HEK293 (cell line): ENCODE data around the gene GRAMD1B.
A peak's percentile ranks its signal among the peaks of the same experiment; 100 is the strongest.

Experiments used
- CTCF ChIA-PET: fragments of 350-600 bp; formaldehyde crosslinking; extraction: SDS; loops from one replicate; lab custom pipeline; 2021; ENCODE audit warnings: antibody characterized with exemption; lab: Yijun Ruan, JAX
- POLR2A ChIA-PET: fragments of 300-600 bp; formaldehyde crosslinking; extraction: SDS; loops from one replicate; lab custom pipeline; 2020; ENCODE audit warnings: antibody characterized with exemption, inconsistent platforms; lab: Yijun Ruan, JAX
- H3K27ac ChIP-seq: fragments of 200-500 bp; sonication (Bioruptor generic); 2 replicates; pipeline ENCODE4 v1.5.1; 2014; ENCODE audit warnings: low read depth, low read length, control low read depth, inconsistent platforms; ENCODE audit errors: extremely low read depth
- H3K36me3 ChIP-seq, 2 experiments: fragments of 200-500 bp in 1 of 2; sonication (Bioruptor generic) in 1 of 2; 1 replicate in 1 of 2; 2 replicates in 1 of 2; pipeline ENCODE4 v1.5.1; 2014 to 2017; ENCODE audit warnings: inconsistent platforms in 2 of 2, low read length in 2 of 2; ENCODE audit not compliant: control insufficient read depth in 2 of 2, insufficient read depth in 1 of 2
- H3K4me1 ChIP-seq: fragments of 200-500 bp; sonication (Bioruptor generic); 2 replicates; pipeline ENCODE4 v1.5.1; 2014; ENCODE audit warnings: mild to moderate bottlenecking, low read length, inconsistent platforms; ENCODE audit not compliant: control insufficient read depth, insufficient read depth
- H3K4me3 ChIP-seq: 2 replicates; pipeline ENCODE4 v1.5.1; 2011; ENCODE audit warnings: low read depth, mild to moderate bottlenecking, control low read depth, low read length, moderate library complexity
- H3K9me3 ChIP-seq: fragments of 200-500 bp; sonication (Bioruptor generic); 2 replicates; pipeline ENCODE4 v1.5.1; 2014; ENCODE audit warnings: low read depth, low read length, inconsistent platforms; ENCODE audit not compliant: control insufficient read depth, insufficient read depth
- BCL11B ChIP-seq: fragments of 450-650 bp; formaldehyde crosslinking; IDR thresholded peaks from 2 replicates; pipeline ENCODE4 v1.5.1; 2016; ENCODE audit warnings: low read depth, missing biosample characterization, missing genetic modification characterization
- EGR2 ChIP-seq: fragments of 450-650 bp; formaldehyde crosslinking; IDR thresholded peaks from 2 replicates; pipeline ENCODE4 v1.5.1; 2016; ENCODE audit warnings: low read depth, missing biosample characterization, missing genetic modification characterization
- KLF1 ChIP-seq: fragments of 450-650 bp; formaldehyde crosslinking; IDR thresholded peaks from 2 replicates; pipeline ENCODE4 v1.5.1; 2016; ENCODE audit warnings: missing biosample characterization, missing genetic modification characterization
- MYNN ChIP-seq: fragments of 450-650 bp; formaldehyde crosslinking; IDR thresholded peaks from 2 replicates; pipeline ENCODE4 v1.5.1; 2016; ENCODE audit warnings: missing biosample characterization, missing genetic modification characterization, borderline replicate concordance
- OSR2 ChIP-seq: fragments of 450-650 bp; formaldehyde crosslinking; IDR thresholded peaks from 2 replicates; pipeline ENCODE4 v1.5.1; 2016; ENCODE audit warnings: missing biosample characterization, missing genetic modification characterization
- OVOL3 ChIP-seq: fragments of 450-650 bp; formaldehyde crosslinking; IDR thresholded peaks from 2 replicates; pipeline ENCODE4 v1.5.1; 2016; ENCODE audit warnings: missing biosample characterization, missing genetic modification characterization
- SCRT2 ChIP-seq: fragments of 450-650 bp; formaldehyde crosslinking; IDR thresholded peaks from 2 replicates; pipeline ENCODE4 v1.5.1; 2016; ENCODE audit warnings: missing biosample characterization, missing genetic modification characterization
- SP7 ChIP-seq: fragments of 450-650 bp; formaldehyde crosslinking; IDR thresholded peaks from 2 replicates; pipeline ENCODE4 v1.5.1; 2016; ENCODE audit warnings: missing biosample characterization, missing genetic modification characterization
- ZBTB20 ChIP-seq: fragments of 450-650 bp; formaldehyde crosslinking; IDR thresholded peaks from 2 replicates; pipeline ENCODE4 v1.5.1; 2016; ENCODE audit warnings: missing biosample characterization, missing genetic modification characterization
- ZFHX2 ChIP-seq: fragments of 450-650 bp; formaldehyde crosslinking; conservative IDR thresholded peaks from 2 replicates; pipeline ENCODE4 v1.5.1; 2016; ENCODE audit warnings: missing biosample characterization, missing genetic modification characterization
- ZNF133 ChIP-seq: fragments of 450-650 bp; formaldehyde crosslinking; IDR thresholded peaks from 2 replicates; pipeline ENCODE4 v1.5.1; 2016; ENCODE audit warnings: missing biosample characterization, missing genetic modification characterization
- ZNF202 ChIP-seq: fragments of 450-650 bp; formaldehyde crosslinking; IDR thresholded peaks from 2 replicates; pipeline ENCODE4 v1.5.1; 2016; ENCODE audit warnings: missing biosample characterization, missing genetic modification characterization, borderline replicate concordance
- ZNF211 ChIP-seq: fragments of 450-650 bp; formaldehyde crosslinking; IDR thresholded peaks from 2 replicates; pipeline ENCODE4 v1.5.1; 2016; ENCODE audit warnings: low read depth, missing biosample characterization, missing genetic modification characterization
- ZNF214 ChIP-seq: fragments of 450-650 bp; formaldehyde crosslinking; IDR thresholded peaks from 2 replicates; pipeline ENCODE4 v1.5.1; 2017; ENCODE audit warnings: missing biosample characterization, mild to moderate bottlenecking, missing genetic modification characterization, borderline replicate concordance
- ZNF223 ChIP-seq: fragments of 450-650 bp; formaldehyde crosslinking; IDR thresholded peaks from 2 replicates; pipeline ENCODE4 v1.5.1; 2016; ENCODE audit warnings: missing biosample characterization, missing genetic modification characterization
- ZNF391 ChIP-seq: fragments of 450-650 bp; formaldehyde crosslinking; IDR thresholded peaks from 2 replicates; pipeline ENCODE4 v1.5.1; 2016; ENCODE audit warnings: low read depth, missing biosample characterization, missing genetic modification characterization, borderline replicate concordance
- ZNF596 ChIP-seq: fragments of 450-650 bp; IDR thresholded peaks from 2 replicates; pipeline ENCODE4 v1.5.0; 2018; ENCODE audit warnings: missing biosample characterization, mild to moderate bottlenecking, missing genetic modification characterization, moderate library complexity
- ZNF670 ChIP-seq: fragments of 450-650 bp; formaldehyde crosslinking; IDR thresholded peaks from 2 replicates; pipeline ENCODE4 v1.5.1; 2016; ENCODE audit warnings: missing biosample characterization, missing genetic modification characterization, low read depth
- ZNF677 ChIP-seq: fragments of 450-650 bp; IDR thresholded peaks from 2 replicates; pipeline ENCODE4 v1.5.0; 2018; ENCODE audit warnings: missing biosample characterization, mild to moderate bottlenecking, missing genetic modification characterization, moderate library complexity
- ZNF76 ChIP-seq: fragments of 450-650 bp; formaldehyde crosslinking; IDR thresholded peaks from 2 replicates; pipeline ENCODE4; 2016; ENCODE audit warnings: low read depth, missing biosample characterization, missing genetic modification characterization, borderline replicate concordance
- ZNF791 ChIP-seq: fragments of 450-650 bp; formaldehyde crosslinking; IDR thresholded peaks from 2 replicates; pipeline ENCODE4 v1.5.1; 2016; ENCODE audit warnings: missing biosample characterization, missing genetic modification characterization
- TF ChIP-seq, protein P1 (sequence below): fragments of 450-650 bp; formaldehyde crosslinking; IDR thresholded peaks from 2 replicates; pipeline ENCODE4 v1.5.1; 2016; ENCODE audit warnings: missing biosample characterization, missing genetic modification characterization

Gene GRAMD1B

DNA sequence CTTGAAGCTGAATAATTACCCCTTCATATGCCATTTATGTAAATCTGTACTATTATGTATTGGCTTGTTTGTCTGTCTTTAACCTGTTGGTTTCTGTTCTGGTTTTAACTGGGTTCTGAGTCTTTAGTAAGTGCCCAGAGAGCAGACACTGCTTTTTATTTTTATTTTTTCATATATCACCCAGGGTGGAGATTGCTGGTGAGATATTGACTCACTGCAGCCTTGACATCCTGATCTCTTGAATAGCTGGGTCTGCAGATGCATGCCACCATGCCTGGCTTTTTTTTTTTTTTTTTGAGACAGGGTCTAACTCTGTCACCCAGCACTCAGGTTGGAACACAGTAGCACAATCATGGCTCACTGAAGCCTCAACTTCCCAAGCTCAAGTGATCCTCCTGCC, 19.4 kb downstream of the GRAMD1B start:
- 0 out of 2 replicates have a peak, but pooled peaks cover 4% of the 10 kb centered on the region for H3K4me1 ChIP-seq
- POLR2A ChIA-PET = no interaction called here

DNA sequence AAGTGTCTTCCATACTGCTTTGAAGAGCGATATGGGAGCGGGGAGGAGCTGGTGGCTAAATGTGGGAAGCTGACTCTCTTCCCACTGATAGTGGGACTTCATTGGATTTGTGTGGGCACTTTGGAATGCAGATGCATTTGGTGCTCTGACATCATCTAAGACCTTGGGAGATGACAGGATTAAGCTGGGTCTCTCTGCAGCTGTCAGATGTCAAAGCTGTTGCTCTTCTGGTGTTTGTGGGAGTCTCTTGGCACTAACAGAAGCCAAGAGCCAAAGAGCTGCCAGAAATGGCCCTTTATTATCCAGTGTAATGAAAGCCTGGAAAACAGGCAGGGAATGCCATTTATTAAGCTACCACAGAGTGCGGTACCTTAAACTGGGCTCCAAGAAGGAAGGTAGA, 20.6 kb downstream of the GRAMD1B start:
- 0 out of 2 replicates have a peak, but pooled peaks cover 5% of the 10 kb centered on the region for H3K4me1 ChIP-seq
- ChIA-PET POLR2A (no interaction called here), CTCF (interaction anchor here (0.7 to 1.4 kb wide), 5 partner anchors 10 to 340 kb away, joined by 3 to 6 read pairs (median 3); no protein-coding TSS in a partner anchor)
- H3K9me3 ChIP-seq = no peaks in the 10 kb centered on the region
- TF ChIP-seq, protein P1, sequence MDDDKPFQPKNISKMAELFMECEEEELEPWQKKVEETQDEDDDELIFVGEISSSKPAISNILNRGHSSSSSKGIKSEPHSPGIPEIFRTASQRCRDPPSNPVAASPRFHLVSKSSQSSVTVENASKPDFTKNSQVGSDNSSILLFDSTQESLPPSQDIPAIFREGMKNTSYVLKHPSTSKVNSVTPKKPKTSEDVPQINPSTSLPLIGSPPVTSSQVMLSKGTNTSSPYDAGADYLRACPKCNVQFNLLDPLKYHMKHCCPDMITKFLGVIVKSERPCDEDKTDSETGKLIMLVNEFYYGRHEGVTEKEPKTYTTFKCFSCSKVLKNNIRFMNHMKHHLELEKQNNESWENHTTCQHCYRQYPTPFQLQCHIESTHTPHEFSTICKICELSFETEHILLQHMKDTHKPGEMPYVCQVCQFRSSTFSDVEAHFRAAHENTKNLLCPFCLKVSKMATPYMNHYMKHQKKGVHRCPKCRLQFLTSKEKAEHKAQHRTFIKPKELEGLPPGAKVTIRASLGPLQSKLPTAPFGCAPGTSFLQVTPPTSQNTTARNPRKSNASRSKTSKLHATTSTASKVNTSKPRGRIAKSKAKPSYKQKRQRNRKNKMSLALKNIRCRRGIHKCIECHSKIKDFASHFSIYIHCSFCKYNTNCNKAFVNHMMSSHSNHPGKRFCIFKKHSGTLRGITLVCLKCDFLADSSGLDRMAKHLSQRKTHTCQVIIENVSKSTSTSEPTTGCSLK = no peak
- peak; percentile 83 for TF ChIP-seq ZFHX2 (tag by site-specific recombination)
- no peak for TF ChIP-seq KLF1 (tag by site-specific recombination)
- no peak for TF ChIP-seq MYNN (tag by site-specific recombination)
- TF ChIP-seq EGR2 (tag by site-specific recombination) = peak; percentile 84
- no peak for TF ChIP-seq OVOL3 (tag by site-specific recombination)
- TF ChIP-seq ZNF596 = no peak
- no peak for TF ChIP-seq ZNF76
- TF ChIP-seq ZNF223 = no peak
- H3K4me3 ChIP-seq = no peak overlapping the region
- no peak overlapping the region for H3K27ac ChIP-seq
- H3K36me3 ChIP-seq = peaks cover 0 to 5% of the 10 kb centered on the region in 2 experiments; a peak in 2 of 3 replicates

More for the DNA sequence above, 19.4 kb downstream of the GRAMD1B start:
- no peak overlapping the region for H3K27ac ChIP-seq
- CTCF ChIA-PET = interaction anchor here (1.0 kb wide), 2 partner anchors 10 to 42 kb away, joined by 3 to 4 read pairs; no protein-coding TSS in a partner anchor
- H3K36me3 ChIP-seq = peaks cover 0 to 8% of the 10 kb centered on the region in 2 experiments; a peak in 2 of 3 replicates
- H3K9me3 ChIP-seq = no peaks in the 10 kb centered on the region
- H3K4me3 ChIP-seq = no peak overlapping the region
- TF ChIP-seq BCL11B (tag by site-specific recombination) (no peak), ZNF791 (no peak), ZNF391 (tag by site-specific recombination) (no peak), ZNF211 (tag by site-specific recombination) (no peak), ZNF202 (tag by site-specific recombination) (no peak), ZNF214 (tag by site-specific recombination) (no peak), ZNF670 (no peak), ZBTB20 (tag by site-specific recombination) (no peak), ZNF677 (tag by site-specific recombination) (no peak)

DNA sequence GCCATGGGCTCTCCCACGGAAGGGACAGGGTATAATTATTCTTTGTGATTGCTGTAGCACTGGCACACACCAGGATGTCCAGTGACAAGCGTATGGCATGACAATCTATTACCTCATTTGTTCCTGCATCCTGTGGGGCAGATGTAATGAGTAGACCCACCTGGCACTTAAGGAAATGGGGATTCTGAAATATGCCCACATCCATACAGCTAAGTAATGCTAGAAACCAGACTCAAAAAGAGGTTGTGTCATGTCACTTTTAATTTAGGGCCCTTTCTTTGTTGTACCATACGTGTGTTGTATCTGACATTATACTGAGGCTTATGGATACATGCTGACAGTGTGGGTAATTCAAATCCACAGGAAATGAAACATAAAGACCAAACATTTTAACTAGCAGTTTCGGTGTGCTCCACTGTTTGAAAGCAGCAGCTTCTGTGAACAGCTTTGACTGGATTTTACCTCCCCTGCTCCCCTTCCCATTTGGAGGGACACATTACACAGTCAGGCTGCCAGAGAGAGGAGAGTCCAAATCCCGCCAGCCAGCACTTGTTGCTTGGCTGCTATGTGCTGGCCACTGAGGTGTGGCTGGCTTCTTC, 21.2 kb downstream of the GRAMD1B start:
- peaks cover 0 to 4% of the 10 kb centered on the region in 2 experiments; a peak in 1 of 3 replicates for H3K36me3 ChIP-seq
- ChIA-PET CTCF (interaction anchor here (0.6 to 1.4 kb wide), 5 partner anchors 9 to 1420 kb away, joined by 3 to 6 read pairs (median 3); no protein-coding TSS in a partner anchor), POLR2A (no interaction called here)
- TF ChIP-seq OSR2 (tag by site-specific recombination) (no peak), SCRT2 (tag by site-specific recombination) (peak; percentile 63; the same call in 1 of the 2 replicates), SP7 (peak; percentile 83), ZNF133 (tag by site-specific recombination) (peak; percentile 59; the same call in 1 of the 2 replicates)
- H3K9me3 ChIP-seq = no peaks in the 10 kb centered on the region
- H3K27ac ChIP-seq = no peak overlapping the region
- H3K4me1 ChIP-seq = 0 out of 2 replicates have a peak, but pooled peaks cover 5% of the 10 kb centered on the region
- H3K4me3 ChIP-seq = no peak overlapping the region
